Limb (tissue), 2 donors: Measurements from ENCODE around the gene MAP3K10.
"Not testable (repeated sequence)": the region's sequence is repeated elsewhere in the genome, so short reads cannot be mapped to it uniquely, and the experiment has no call there.

Experiments used
- DNase-seq, 2 donors: peaks; one replicate each; pipeline ENCODE4 v3.0.0-alpha.2; 2016; ENCODE audit errors: extremely low spot score in 2 of 2

MAP3K10 gene

GRCh38 chr19:40217027-40217810 is 26.0 kb downstream of the MAP3K10 start:
- no peak for DNase-seq

GRCh38 chr19:40217934-40218890 is 27.0 kb downstream of the MAP3K10 start, which contains the start of gene TTC9B:
Gene TTC9B, minus strand, starts transcription at chr19:40218384. Its CDS starts 3 bp downstream, at chr19:40218381.
- DNase-seq: peak in 1 of 2 donors; percentile 78

GRCh38 chr19:40219029-40219428 is 27.8 kb downstream of the MAP3K10 start:
- DNase-seq: not testable (repeated sequence)

GRCh38 chr19:40219721-40220276 is 28.6 kb downstream of the MAP3K10 start:
- no peak for DNase-seq

GRCh38 chr19:40220674-40221073 is 29.4 kb downstream of the MAP3K10 start:
- no peak for DNase-seq

- DNase-seq: peak; percentile 72 to 74
Observed at GRCh38 chr19:40221858-40222619, 30.8 kb downstream of the MAP3K10 start.

DNA sequence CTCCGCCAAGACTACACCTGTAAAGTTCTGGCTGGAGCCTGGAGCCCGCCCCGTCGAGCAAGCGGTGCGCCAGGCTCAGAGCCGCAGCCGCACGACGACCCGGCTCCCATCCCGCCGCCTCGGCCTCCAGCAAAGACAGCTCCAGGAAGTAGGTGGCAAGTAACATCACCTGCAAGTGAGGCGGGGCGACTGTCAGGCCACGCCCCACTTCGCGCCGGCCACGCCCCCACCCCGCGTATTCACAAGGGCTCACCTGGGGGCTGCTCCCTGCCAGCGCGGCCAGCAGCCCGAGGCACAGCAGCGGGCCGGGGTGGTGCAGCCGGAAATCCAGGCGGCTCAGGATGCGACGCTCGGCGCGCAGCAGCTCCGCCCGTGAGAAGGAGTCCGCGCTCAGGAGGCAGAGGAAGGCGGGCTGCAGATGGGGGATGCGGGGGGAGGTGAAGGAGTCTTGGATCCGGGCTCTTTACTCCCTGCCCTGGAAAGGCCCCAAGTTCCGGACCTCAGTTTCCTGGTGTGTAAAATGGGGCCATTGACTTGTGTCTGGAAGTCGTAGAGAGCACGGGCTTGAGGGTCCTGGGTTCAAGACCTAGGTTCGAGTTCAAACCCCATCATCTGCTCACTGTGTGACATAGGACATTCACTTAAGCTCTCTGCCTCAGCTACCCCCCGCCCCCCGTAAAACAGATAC is 32.1 kb downstream of the MAP3K10 start:
- DNase-seq: no peak

DNA sequence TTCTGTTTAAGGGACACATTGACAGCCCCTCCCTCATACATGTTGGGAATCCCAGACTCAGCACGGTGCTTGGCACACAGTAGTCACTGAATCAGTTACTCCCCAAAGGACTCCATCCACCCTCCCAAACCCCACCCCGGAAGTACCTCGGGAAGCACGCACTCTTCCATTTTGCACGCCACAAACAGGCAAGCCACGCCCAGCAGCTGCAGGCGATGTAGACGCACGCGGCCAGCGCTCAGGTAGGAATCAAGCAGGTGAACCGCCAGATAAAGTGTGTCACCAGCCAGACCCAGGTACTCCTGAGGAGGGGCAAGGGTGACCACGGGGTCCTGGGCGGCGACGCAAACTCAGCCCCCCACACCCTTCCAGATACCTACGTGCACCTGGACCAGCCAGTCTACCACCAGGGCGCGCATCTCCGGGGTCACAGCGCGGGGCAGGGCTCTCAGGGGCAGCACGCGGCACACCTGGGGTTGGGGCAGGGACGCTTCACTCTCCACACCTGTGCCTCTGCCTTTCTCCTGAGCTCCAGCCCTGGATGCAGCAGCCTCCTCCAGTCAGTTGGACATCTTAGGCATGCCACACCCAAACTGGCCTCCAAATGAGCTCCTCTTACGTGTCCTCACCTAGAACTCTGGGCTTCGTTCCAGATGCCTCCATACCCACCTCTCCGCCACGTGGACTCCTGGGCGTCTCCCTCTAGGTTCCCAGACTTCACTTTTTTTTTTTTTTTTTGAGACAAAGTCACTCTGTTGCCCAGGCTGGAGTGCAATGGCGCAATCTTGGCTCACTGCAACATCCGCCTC is 33.3 kb downstream of the MAP3K10 start:
- DNase-seq: no peak

GRCh38 chr19:40225440-40226305 is 34.4 kb downstream of the MAP3K10 start:
- no peak for DNase-seq

DNA sequence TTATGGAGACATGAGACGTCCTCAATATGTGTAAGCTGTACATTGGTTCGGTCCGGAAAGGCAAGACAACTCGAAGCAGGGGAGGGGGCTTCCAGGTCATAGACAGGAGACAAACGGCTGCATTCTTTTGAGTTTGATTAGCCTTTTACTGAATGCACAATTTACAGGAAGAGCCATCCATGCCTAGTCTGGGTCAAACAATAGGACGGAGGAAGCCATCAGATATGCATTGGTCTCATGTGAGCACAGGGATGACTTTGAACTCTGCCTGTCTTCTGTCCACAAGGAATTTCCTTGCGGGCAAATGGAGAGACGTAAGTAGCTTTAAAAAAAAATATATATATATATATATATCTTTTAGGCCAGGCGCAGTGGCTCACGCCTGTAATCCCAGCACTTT is 37.1 kb downstream of the MAP3K10 start:
- DNase-seq: no peak

GRCh38 chr19:40228863-40229262 is 37.6 kb downstream of the MAP3K10 start:
- no peak for DNase-seq

DNA sequence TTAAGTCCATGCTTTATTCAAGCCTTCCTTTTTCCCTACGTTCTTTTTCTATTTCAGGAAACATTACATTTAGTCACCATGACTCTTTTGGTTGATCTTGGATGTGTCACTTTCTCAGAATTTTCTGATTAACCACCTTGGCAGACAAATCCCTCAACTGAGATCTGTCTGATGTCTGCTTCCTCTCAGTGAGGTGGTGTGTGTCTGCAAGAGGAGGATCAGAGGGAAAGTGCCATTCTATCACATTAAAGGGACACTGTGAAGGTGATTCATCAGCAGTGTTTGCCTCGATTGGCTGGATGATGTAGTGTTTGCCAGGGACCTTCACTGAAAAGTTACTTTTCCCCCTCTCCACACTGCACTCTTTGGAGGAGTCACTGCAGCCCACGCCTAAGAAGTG is 38.3 kb downstream of the MAP3K10 start:
- no peak for DNase-seq

DNA sequence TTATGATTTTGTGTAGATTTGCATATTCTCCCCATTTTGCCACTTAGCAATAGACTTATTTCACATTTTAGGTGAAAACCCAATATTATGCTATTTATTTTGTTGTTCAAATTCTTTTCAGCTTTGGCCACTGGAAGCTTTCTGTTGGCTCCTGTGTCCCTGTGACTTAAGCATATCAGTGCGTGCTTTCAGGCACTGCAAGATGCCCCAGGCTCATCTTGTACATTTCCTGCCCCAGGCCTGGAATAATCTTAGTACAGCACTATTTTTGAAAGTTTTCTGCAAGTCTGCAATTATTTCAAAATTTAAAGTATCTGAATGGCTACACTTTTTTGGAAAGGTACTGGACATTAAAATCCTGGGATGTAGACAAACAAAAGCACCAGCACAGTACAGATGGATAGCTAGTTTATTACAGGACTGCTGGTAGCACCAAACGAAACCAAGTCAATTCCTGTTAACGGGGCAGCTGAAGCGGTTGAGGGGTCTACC is 38.7 kb downstream of the MAP3K10 start:
- DNase-seq: no peak

GRCh38 chr19:40231057-40231456 is 39.8 kb downstream of the MAP3K10 start:
- no peak for DNase-seq

GRCh38 chr19:40231544-40232424 is 40.6 kb downstream of the MAP3K10 start:
- DNase-seq: no peak

GRCh38 chr19:40232479-40232878 is 41.3 kb downstream of the MAP3K10 start:
- DNase-seq: no peak

GRCh38 chr19:40232949-40233810 is 42.0 kb downstream of the MAP3K10 start:
- no peak for DNase-seq
